Uterus (tissue), 4 donors: ENCODE measurements around the gene TRANK1. TPM values are rescaled to one million over a fixed set of nuclear protein-coding genes. Genes with fewer than 3 reads are reported as not detected.

ENCODE experiments used
- DNase-seq, 2 donors: peaks; one replicate each; pipeline ENCODE4 v3.0.0-alpha.2; 2019 to 2020
- H3K27ac ChIP-seq, 2 donors: fragments of 200-600 bp; sonication (generic); 1 replicate in 1 of 2; 2 replicates in 1 of 2; pipeline ENCODE4 v1.5.1; 2016 to 2018
- H3K27me3 ChIP-seq, 2 donors: fragments of 200-600 bp; sonication (generic); one replicate each; pipeline ENCODE4 v1.5.1; 2018 to 2019; ENCODE audit warnings: control low read depth in 1 of 2
- H3K36me3 ChIP-seq, 2 donors: fragments of 200-600 bp; sonication (generic); one replicate each; pipeline ENCODE4 v1.5.1; 2019; ENCODE audit warnings: control low read depth in 1 of 2
- H3K4me1 ChIP-seq, 2 donors: fragments of 200-600 bp; sonication (generic); one replicate each; pipeline ENCODE4 v1.5.1; 2018 to 2019; ENCODE audit warnings: control low read depth in 1 of 2
- H3K4me3 ChIP-seq, 2 donors: fragments of 200-600 bp; sonication (generic); 1 replicate in 1 of 2; 2 replicates in 1 of 2; pipeline ENCODE4 v1.5.1; 2018 to 2019; ENCODE audit warnings: mild to moderate bottlenecking in 1 of 2
- H3K9me3 ChIP-seq, 2 donors: fragments of 200-600 bp; sonication (generic); one replicate each; pipeline ENCODE4 v1.5.1; 2019; ENCODE audit warnings: control low read depth in 1 of 2
- CTCF ChIP-seq, 4 experiments: fragments of 200-600 bp in 2 of 4; fragments of 450-650 bp in 2 of 4; sonication (generic) in 2 of 4; IDR thresholded peaks; one replicate each; pipeline ENCODE4 v1.5.1; 2016 to 2019; ENCODE audit warnings: antibody characterized with exemption in 4 of 4, mild to moderate bottlenecking in 2 of 4, moderate library complexity in 1 of 4
- POLR2A ChIP-seq, 2 donors: fragments of 450-650 bp; IDR thresholded peaks; one replicate each; pipeline ENCODE4 v1.6.1; 2016; ENCODE audit warnings: antibody characterized with exemption in 2 of 2, mild to moderate bottlenecking in 1 of 2, moderate library complexity in 1 of 2
- intact Hi-C: fragments of 100-400 bp; cut with DNase I; formaldehyde crosslinking; loops from one replicate; pipeline ENCODE4 v1.15.1; 2023; ENCODE audit warnings: low total_unique reads
- total RNA-seq, 4 donors: library from RNA; depleted of rRNA in 3 of 4; stranded (reverse); fragments of >200 nt in 3 of 4; gene quantifications; one replicate each; pipeline versions ENCODE4 v1.1.0 to v1.2.4, GENCODE V29; 2014 to 2023
- donor health status: DM: yes; HTN: yes; CAD: no.

TRANK1 gene
- total RNA-seq, 4 donors from 2014 or later: 10.6 to 52.1 (median 21.6) TPM

- Histone ChIP-seq H3K4me1 (no peaks in the 10 kb centered on the region), H3K36me3 (no peaks in the 10 kb centered on the region), H3K9me3 (no peaks in the 10 kb centered on the region), H3K27me3 (no peaks in the 10 kb centered on the region), H3K27ac (no peak overlapping the region), H3K4me3 (no peak overlapping the region)
- no peak for TF ChIP-seq POLR2A (IDR thresholded peaks at IDR 0.05)
- no peak for TF ChIP-seq CTCF (IDR thresholded peaks at IDR 0.05)
- intact Hi-C loops: no loop called here
- no peak for DNase-seq
Observed at GRCh38 chr3:36900474-36901443, 44.1 kb downstream of the TRANK1 start.

GRCh38 chr3:36895496-36896409, 49.1 kb downstream of the TRANK1 start:
- H3K27me3 ChIP-seq: no peaks in the 10 kb centered on the region
- H3K27ac ChIP-seq: no peak overlapping the region
- intact Hi-C loops: no loop called here
- no peak overlapping the region for H3K4me3 ChIP-seq
- no peak for TF ChIP-seq CTCF (IDR thresholded peaks at IDR 0.05)
- no peak for TF ChIP-seq POLR2A (IDR thresholded peaks at IDR 0.05)
- no peaks in the 10 kb centered on the region for H3K9me3 ChIP-seq
- DNase-seq: no peak
- no peaks in the 10 kb centered on the region for H3K4me1 ChIP-seq
- H3K36me3 ChIP-seq: no peaks in the 10 kb centered on the region

GRCh38 chr3:36894914-36895313, 49.9 kb downstream of the TRANK1 start:
- no peaks in the 10 kb centered on the region for H3K9me3 ChIP-seq
- no peaks in the 10 kb centered on the region for H3K36me3 ChIP-seq
- TF ChIP-seq POLR2A (IDR thresholded peaks at IDR 0.05) (no peak), CTCF (IDR thresholded peaks at IDR 0.05) (no peak)
- no peaks in the 10 kb centered on the region for H3K4me1 ChIP-seq
- no peak for DNase-seq
- intact Hi-C loops: no loop called here
- no peak overlapping the region for H3K27ac ChIP-seq
- no peaks in the 10 kb centered on the region for H3K27me3 ChIP-seq
- H3K4me3 ChIP-seq: no peak overlapping the region

GRCh38 chr3:36893826-36894225, 51.0 kb downstream of the TRANK1 start:
- no peaks in the 10 kb centered on the region for H3K27me3 ChIP-seq
- no peak for DNase-seq
- H3K27ac ChIP-seq: no peak overlapping the region
- intact Hi-C loops: no loop called here
- H3K9me3 ChIP-seq: no peaks in the 10 kb centered on the region
- TF ChIP-seq POLR2A (IDR thresholded peaks at IDR 0.05): no peak
- TF ChIP-seq CTCF (IDR thresholded peaks at IDR 0.05): no peak
- no peak overlapping the region for H3K4me3 ChIP-seq
- no peaks in the 10 kb centered on the region for H3K36me3 ChIP-seq
- H3K4me1 ChIP-seq: no peaks in the 10 kb centered on the region
